ENCODE results near the gene GNAT1.

GNAT1 gene

DNA sequence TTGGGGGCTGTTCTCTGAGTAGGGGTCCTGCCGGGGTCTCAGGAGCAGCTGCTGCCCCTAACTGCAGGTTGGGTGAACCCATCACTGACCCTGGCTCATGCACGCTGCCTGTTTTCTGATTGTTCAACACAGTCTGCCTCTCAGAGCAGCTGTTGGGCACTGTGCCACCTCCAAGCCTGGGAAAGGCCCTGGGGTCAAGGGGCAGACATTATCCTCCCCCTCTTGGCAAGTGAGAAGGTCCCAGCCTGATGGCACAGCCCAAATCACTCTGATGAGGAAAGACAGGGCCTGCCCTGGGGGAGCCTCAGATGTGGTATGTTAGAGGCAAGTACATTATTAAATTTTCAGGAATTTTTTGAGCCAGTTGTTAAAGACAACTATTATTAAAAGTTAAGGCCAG is 14.1 kb upstream of the GNAT1 start:
- DNase-seq (ENCODE audit: low read depth in 2 of 2) = no peak

GRCh38 chr3:50179710-50180109 is 11.7 kb upstream of the GNAT1 start:
- DNase-seq (ENCODE audit: low read depth in 2 of 2) = no peak

- DNase-seq (ENCODE audit: low read depth in 2 of 2) = no peak
These were observed 9.4 kb upstream of the GNAT1 start for GRCh38 chr3:50181985-50182384.

DNA sequence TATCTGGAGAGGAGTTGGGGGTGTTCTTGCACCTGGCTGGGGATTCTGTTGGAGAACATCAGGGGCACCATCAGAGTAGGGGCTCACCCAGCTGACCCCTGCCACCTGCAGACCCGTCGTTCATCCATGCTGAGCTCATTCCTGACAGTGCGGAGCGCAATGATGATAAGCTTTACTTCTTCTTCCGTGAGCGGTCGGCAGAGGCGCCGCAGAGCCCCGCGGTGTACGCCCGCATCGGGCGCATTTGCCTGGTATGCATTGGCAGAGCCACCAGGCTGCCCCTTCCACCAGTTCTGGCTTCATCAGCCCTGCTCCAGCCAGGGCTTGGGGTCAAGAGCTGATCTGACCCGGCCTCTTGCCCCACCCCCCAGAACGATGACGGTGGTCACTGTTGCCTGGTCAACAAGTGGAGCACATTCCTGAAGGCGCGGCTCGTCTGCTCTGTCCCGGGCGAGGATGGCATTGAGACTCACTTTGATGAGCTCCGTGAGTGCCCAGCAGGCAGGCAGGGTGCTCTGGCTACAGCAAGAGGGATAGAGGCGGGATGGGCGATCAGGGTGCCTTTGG is 8.8 kb upstream of the GNAT1 start:
- DNase-seq (ENCODE audit: low read depth in 2 of 2) = no peak

DNA sequence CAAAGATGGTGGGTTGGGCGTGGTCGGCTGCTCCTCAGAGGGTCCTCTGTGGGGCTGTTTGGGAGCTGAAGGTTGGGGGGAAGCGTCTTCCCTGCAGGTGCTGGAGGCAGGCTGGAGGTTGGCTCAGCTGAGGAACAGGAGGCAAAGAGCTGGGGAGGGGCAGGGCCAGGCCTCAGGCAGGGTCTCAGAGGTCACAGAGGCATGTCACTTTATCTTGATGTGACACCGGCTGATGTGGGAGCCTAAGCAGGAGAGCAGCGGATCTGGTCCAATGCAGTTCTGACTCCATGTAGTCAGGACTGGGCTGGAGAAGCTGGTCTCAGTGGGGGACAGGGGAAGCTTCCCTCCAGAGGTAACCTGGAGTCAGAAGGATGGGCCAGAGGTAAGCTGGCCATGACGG is 7.7 kb upstream of the GNAT1 start:
- no peak for DNase-seq (ENCODE audit: low read depth in 2 of 2)

DNA sequence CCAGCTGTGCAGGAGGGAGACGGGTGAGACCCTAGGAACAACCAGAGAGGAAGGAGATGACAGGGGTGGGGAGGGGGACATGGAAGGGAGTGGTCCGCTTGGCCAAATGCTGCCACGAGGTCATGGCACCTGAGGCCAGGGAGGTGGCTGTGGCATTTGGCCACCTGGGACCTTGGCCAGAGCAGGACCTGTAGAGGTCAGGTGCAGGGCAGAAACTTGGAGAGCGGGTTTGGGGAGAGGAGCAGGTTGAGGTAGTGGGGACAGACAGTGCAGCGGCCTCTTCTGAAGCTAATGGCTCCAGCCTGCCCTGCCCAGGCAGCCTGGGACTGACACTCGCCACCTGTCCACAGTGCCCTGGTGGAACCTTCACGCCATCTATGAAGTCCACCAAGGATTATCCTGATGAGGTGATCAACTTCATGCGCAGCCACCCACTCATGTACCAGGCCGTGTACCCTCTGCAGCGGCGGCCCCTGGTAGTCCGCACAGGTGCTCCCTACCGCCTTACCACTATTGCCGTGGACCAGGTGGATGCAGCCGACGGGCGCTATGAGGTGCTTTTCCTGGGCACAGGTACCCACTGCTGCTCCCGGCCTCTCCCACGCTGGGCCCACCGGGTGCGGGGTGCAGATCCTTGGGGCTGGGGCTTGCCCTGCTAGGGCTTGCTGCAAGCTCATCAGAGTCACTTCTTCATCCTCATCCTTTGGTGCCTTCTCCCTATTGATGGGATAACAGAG is 7.0 kb upstream of the GNAT1 start:
- no peak for DNase-seq (ENCODE audit: low read depth in 2 of 2)

DNA sequence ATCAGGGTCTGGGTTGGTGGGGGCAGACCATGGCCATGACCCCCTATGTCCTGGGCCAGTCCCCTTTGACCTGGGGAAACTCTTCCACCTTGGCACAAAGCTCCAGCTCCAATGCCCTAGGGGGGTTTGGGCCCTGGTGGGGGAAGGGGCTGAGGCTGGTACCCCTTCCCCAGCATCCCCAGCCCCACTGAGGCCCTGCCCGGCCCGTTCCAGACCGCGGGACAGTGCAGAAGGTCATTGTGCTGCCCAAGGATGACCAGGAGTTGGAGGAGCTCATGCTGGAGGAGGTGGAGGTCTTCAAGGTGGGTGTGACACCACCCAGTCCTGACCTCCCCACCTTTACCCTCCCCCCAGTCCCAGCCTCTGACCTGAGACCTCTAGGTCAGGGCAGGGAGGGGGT is 6.2 kb upstream of the GNAT1 start:
- DNase-seq (ENCODE audit: low read depth in 2 of 2) = no peak

GRCh38 chr3:50186096-50186495 is 5.3 kb upstream of the GNAT1 start:
- DNase-seq (ENCODE audit: low read depth in 2 of 2) = no peak

GRCh38 chr3:50187750-50188149 is 3.7 kb upstream of the GNAT1 start:
- no peak for DNase-seq (ENCODE audit: low read depth in 2 of 2)

DNA sequence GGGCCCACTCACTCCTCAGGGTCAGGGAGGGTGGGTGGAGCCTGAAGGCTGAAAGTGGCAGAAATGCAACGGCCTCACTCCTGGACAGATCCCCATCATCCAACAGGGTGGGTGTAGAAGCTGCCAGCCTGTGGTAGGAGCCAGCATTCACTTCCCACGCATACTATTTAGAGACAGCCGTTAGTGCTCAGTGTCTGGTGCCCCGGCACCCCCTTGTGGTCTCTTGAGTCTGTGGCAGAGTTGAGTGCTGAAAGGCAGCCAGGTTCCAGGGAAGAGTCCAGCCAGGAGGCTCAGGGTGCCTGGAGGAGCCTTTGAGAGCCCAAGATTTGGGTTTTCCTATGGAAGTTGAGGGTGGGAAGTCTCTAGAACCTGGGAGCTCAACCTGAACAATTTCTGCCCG is 2.1 kb upstream of the GNAT1 start:
- DNase-seq (ENCODE audit: low read depth in 2 of 2) = no peak

GRCh38 chr3:50189989-50190388 is 1.4 kb upstream of the GNAT1 start:
- DNase-seq (ENCODE audit: low read depth in 2 of 2) = no peak

- DNase-seq (ENCODE audit: low read depth in 2 of 2) = no peak
These were observed 714 bp downstream of the GNAT1 start for GRCh38 chr3:50192124-50192523.

DNA sequence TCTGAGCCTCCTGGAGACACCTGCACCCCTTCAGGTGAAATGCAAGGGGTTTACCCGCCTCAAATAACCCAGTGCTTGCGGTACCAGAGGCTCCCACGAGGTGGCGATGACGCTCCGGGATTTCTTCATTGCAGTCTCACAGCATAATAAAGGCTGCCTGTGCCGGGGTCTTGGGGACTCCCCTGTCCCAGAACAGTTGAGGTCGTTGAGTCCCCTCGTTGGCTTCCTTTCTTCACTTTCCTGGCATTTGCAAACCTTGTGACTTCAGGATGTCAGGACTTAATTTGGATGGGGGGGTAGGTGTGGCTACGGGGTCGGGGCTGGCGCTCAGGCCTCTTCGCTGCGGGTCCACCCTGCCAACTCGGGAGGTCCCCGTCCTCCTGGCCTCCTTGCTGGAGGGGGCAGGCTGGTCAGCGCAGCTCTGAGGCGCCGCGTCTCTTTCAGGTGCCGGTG is 1.3 kb downstream of the GNAT1 start:
- peak; percentile 83 to 85 for DNase-seq (ENCODE audit: low read depth in 2 of 2)

- no peak for DNase-seq (ENCODE audit: low read depth in 2 of 2)
These were observed 1.9 kb downstream of the GNAT1 start for GRCh38 chr3:50193286-50193685.

GRCh38 chr3:50193746-50194127 is 2.3 kb downstream of the GNAT1 start:
- DNase-seq (ENCODE audit: low read depth in 2 of 2) = no peak

DNA sequence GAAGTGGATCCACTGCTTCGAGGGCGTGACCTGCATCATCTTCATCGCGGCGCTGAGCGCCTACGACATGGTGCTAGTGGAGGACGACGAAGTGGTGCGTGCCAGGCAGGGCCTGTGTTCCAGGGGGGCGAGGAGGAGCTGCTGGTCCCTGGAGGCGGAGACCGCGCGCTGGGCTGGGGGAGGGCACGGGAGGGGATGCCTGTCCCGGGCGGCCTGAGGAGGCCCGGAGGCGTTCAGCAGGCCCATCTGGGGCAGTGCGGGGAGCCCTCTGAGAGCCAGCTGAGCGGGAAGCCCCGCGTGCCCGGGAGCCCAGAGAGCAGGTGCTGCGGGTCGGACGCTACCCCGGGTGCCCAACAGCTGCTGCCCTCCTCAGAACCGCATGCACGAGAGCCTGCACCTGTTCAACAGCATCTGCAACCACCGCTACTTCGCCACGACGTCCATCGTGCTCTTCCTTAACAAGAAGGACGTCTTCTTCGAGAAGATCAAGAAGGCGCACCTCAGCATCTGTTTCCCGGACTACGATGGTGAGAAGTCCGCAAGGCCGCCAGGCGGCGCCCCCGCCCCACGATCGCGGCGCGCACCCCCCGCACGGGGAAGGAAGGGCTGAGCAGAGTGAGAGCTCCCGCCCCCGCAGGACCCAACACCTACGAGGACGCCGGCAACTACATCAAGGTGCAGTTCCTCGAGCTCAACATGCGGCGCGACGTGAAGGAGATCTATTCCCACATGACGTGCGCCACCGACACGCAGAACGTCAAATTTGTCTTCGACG is 2.9 kb downstream of the GNAT1 start:
- DNase-seq (ENCODE audit: low read depth in 2 of 2) = peak; percentile 80 to 93

DNA sequence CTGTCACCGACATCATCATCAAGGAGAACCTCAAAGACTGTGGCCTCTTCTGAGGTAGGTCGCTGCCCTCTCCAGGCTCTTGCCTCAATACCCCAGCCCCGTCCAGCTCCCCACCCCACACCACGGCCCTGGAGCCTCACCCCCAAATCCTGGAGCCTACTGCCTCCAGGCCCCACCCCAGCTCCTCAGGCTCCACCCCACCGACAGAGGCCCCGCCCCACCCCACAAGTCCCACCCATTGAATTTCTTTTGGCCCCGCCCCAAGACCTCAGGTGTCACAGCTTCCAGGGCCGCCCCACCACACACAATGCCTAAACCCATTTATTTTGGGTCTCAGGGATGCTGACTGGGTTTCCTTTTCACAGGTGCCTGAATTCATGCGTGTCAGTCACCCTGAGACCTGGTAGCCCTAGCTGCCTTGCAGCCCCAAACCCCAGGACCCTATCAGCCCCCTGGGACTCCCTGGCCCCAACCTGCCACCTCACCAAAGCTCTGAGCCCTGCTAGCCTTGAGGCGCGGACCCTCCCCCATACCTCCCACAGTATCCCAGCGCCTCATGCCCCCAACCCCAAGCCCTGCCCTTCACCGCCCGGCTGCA is 3.6 kb downstream of the GNAT1 start:
- DNase-seq (ENCODE audit: low read depth in 2 of 2) = peak in 1 of 2 donors; percentile 23

DNA sequence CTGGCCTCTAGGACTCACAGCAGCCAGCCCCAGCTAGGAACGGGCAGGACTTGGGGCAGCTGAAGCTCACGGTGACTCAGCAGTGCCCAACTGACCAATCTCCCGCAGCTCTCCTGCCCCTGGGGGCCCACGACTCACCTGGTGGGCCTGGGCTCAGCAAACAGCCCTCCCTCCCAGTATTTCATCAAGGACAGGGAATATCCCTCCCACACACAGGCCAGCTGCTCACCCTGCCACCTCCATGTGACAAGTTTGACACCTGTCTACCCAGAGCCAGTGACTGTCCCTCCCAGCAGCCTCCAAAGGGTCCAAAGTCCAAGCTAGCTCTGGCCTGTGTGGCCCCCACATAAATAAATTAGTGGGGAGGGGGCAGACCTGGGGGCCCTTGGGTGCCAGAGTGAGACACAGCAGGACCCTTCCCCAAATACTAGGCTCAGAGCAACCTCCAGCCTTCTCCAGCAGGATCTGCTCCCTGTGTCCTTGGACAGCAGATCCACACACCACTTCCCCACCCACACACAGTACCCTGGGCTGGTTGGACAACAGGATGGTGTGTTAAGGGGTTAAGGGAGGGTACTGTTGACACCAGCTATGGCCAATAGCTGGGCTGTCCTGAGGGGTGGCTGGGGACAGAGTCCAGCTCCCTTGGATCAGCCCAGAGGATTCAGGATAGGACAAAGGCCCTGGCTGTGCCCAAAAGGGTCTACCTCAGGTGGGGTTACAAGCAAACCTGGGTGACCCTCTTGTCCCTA is 4.3 kb downstream of the GNAT1 start:
- no peak for DNase-seq (ENCODE audit: low read depth in 2 of 2)

DNA sequence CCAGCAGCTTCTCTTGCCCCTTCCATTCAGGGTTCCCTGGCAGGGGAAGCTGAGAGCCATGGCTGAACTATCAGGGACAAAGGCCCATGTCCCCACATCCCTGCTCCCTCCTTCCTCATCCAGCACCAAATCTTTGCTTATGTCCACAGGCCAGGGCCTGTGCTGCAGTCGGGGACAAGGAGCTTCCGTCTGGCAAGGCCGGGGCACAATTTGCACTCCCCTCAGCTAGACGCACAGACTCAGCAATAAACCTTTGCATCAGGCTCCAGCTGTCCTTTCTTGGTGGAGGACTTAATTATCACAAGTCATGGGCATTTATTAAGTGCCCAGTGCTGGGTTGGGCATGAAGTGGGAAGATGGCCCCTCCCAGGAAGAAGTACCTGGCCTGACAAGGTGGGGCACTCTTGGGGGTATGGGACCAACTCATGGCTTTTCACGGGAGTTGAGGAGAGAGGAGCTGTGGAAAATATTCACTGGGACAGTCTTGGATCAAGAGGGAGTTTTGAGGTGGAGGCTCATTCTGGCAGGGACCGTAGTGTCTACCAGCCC is 4.9 kb downstream of the GNAT1 start:
- DNase-seq (ENCODE audit: low read depth in 2 of 2) = no peak

DNA sequence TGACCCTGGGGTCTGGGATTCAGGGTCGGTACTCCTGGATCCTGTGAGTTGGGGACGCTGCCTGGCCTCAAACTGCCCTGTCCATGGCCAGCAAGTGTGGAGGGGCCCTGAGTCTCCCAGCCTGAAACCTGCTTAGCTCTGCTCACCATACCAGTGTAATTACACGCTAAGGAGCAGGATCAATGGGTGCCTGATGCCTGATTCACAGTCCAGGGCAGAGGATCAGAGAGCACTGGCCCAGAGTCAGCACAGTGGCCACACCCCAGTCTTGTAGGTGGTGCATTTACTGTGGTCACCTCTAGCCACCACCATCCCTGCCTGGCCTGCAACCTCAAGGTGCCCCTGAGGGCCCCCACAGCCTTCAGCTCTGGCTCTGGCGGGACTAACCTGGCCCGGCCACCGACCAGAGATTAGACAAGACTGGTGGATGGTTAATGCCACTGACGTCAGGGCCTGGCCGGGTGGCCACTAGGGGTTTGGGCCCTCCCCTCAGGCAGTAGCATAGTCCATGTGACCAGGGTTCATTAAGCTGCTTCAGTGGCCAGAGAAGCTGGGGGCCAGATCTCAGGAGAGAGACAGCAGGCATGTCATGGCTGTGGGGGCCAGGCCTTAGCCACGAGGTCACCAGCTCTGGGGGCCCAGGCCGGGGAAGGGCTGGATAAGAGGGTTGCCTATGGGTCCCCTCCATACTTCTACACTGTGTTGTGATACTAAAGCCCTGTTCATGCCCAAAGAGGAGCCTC is 10.3 kb downstream of the GNAT1 start:
- no peak for DNase-seq (ENCODE audit: low read depth in 2 of 2)
